Lung (tissue), 12 donors: ENCODE results near the gene SSNA1. TPM values are rescaled to one million over a fixed set of nuclear protein-coding genes. Genes with fewer than 3 reads are reported as not detected.
A peak's percentile ranks its signal among the peaks of the same experiment; 100 is the strongest.

Experiments used
- ATAC-seq: fragments of 200-7000 bp; cut with Tn5 transposase; one replicate; pipeline ENCODE4 v1.9.1; 2020; ENCODE audit warnings: moderate number of reproducible peaks; ENCODE audit not compliant: insufficient read depth, low FRiP score
- DNase-seq, 3 donors: peaks; one replicate each; pipeline ENCODE4 v3.0.0-alpha.2; 2013 to 2017
- H3K27ac ChIP-seq, 2 donors: one replicate each; pipeline ENCODE4 v1.5.1; 2013; ENCODE audit warnings: mild to moderate bottlenecking in 2 of 2, moderate library complexity in 2 of 2, control low read depth in 1 of 2, inconsistent platforms in 1 of 2, low read depth in 1 of 2, low read length in 1 of 2
- H3K27me3 ChIP-seq, 3 donors: one replicate each; pipeline ENCODE4 v1.5.1; 2013; ENCODE audit warnings: low read length in 2 of 3; ENCODE audit not compliant: control insufficient read depth in 3 of 3, insufficient read depth in 3 of 3
- H3K36me3 ChIP-seq, 4 donors: one replicate each; pipeline ENCODE4 v1.5.1; 2013; ENCODE audit warnings: low read length in 4 of 4, mild to moderate bottlenecking in 1 of 4, moderate library complexity in 1 of 4; ENCODE audit not compliant: control insufficient read depth in 4 of 4, insufficient read depth in 4 of 4
- H3K4me1 ChIP-seq, 5 donors: one replicate each; pipeline ENCODE4 v1.5.1; 2013; ENCODE audit warnings: low read length in 5 of 5, mild to moderate bottlenecking in 2 of 5, moderate library complexity in 1 of 5; ENCODE audit not compliant: control insufficient read depth in 5 of 5, insufficient read depth in 5 of 5
- H3K4me3 ChIP-seq: one replicate; pipeline ENCODE4 v1.5.1; 2013; ENCODE audit warnings: mild to moderate bottlenecking, control low read depth, moderate library complexity
- H3K9ac ChIP-seq, 2 donors: one replicate each; pipeline ENCODE4 v1.5.1; 2013; ENCODE audit warnings: low read length in 2 of 2, control low read depth in 1 of 2; ENCODE audit not compliant: insufficient read depth in 1 of 2
- H3K9me3 ChIP-seq, 4 donors: one replicate each; pipeline ENCODE4 v1.5.1; 2013; ENCODE audit warnings: low read length in 3 of 4, mild to moderate bottlenecking in 1 of 4, moderate library complexity in 1 of 4; ENCODE audit not compliant: control insufficient read depth in 4 of 4, insufficient read depth in 3 of 4
- CTCF ChIP-seq: IDR thresholded peaks from 2 replicates; pipeline ENCODE4 v1.5.1; 2012; ENCODE audit warnings: mild to moderate bottlenecking; ENCODE audit errors: control extremely low read depth, extremely low read depth
- WGBS, 2 donors: extraction: QIAGEN DNeasy Blood & Tissue Kit; methylation state at CpG; one replicate each; pipeline ENCODE4 v1.1.7; 2013; 5-methylcytosine and 5-hydroxymethylcytosine counted together
- polyA plus RNA-seq, 2 donors: library from polyadenylated mRNA; stranded (reverse); fragments of 200-250 nt; gene quantifications; one replicate each; pipeline ENCODE4 v1.2.1, GENCODE V29; 2013
- total RNA-seq, 2 donors: library from RNA; depleted of rRNA in 1 of 2; stranded (reverse); fragments of >200 nt in 1 of 2; gene quantifications; one replicate each; pipeline ENCODE4 v1.2.1, GENCODE V29; 2014 to 2021
- donor health status: control.
- donor health status: control.
- donor health status: Bipolar disorder and iron deficiency.
- donor health status: healthy.
- donor health status: DM: yes; HTN: yes; CAD: no.

Gene SSNA1
- total and polyA plus RNA-seq, 4 donors: 40.8 to 144 (median 101) TPM

- peak overlapping the region; percentile 85 for H3K4me3 ChIP-seq
- H3K9ac ChIP-seq: peak overlapping the region; percentile 14 to 39
- WGBS, 2 donors: 30 to 35% methylated on average over 21 to 23 of the region's 23 CpGs
- H3K4me1 ChIP-seq: peaks cover 14 to 39% (median 20%) of the 10 kb centered on the region in 5 donors
- peak overlapping the region; percentile 94 to 95 for H3K27ac ChIP-seq
- ATAC-seq: no peak
- DNase-seq: no peak
- no peaks in the 10 kb centered on the region for H3K27me3 ChIP-seq
- peaks cover 0 to 39% (median 10%) of the 10 kb centered on the region in 4 donors for H3K36me3 ChIP-seq
- H3K9me3 ChIP-seq: no peaks in the 10 kb centered on the region
- TF ChIP-seq CTCF: no peak
Observed at GRCh38 chr9:137189297-137190295, 1.1 kb downstream of the SSNA1 start.

- Histone ChIP-seq H3K36me3 (peaks cover 0 to 31% (median 7%) of the 10 kb centered on the region in 4 donors), H3K4me1 (peaks cover 14 to 42% (median 20%) of the 10 kb centered on the region in 5 donors), H3K9ac (no peak overlapping the region), H3K4me3 (no peak overlapping the region), H3K27ac (peak overlapping the region in 1 of 2 donors; percentile 95), H3K27me3 (no peaks in the 10 kb centered on the region), H3K9me3 (no peaks in the 10 kb centered on the region)
- no peak for ATAC-seq
- 81 to 93% methylated on average over 7 to 9 of the region's 9 CpGs for WGBS, 2 donors
- no peak for TF ChIP-seq CTCF
- no peak for DNase-seq
Observed at GRCh38 chr9:137190315-137190856, 1.9 kb downstream of the SSNA1 start.

GRCh38 chr9:137191245-137191644, 2.8 kb downstream of the SSNA1 start:
- H3K36me3 ChIP-seq: peaks cover 0 to 24% (median 5%) of the 10 kb centered on the region in 4 donors
- WGBS, 2 donors: 85 to 87% methylated on average over 3 of the region's 3 CpGs
- no peak overlapping the region for H3K27ac ChIP-seq
- H3K9me3 ChIP-seq: no peaks in the 10 kb centered on the region
- DNase-seq: no peak
- no peak overlapping the region for H3K4me3 ChIP-seq
- no peak for ATAC-seq
- no peaks in the 10 kb centered on the region for H3K27me3 ChIP-seq
- H3K9ac ChIP-seq: no peak overlapping the region
- no peak for TF ChIP-seq CTCF
- H3K4me1 ChIP-seq: peaks cover 14 to 34% (median 20%) of the 10 kb centered on the region in 5 donors
